Mesendoderm (in vitro differentiated cells): ENCODE measurements around the gene SPTBN5.
A peak's percentile ranks its signal among the peaks of the same experiment; 100 is the strongest.

Experiments
- DNase-seq: peaks from one replicate; pipeline ENCODE4 v3.0.0; 2013
- H2AK5ac ChIP-seq: 2 replicates; pipeline ENCODE4 v1.6.1; 2013; ENCODE audit warnings: low read length, inconsistent platforms
- H2BK120ac ChIP-seq: 2 replicates; pipeline ENCODE4 v1.6.1; 2013; ENCODE audit warnings: low read depth, mild to moderate bottlenecking, low read length, moderate library complexity, mixed read lengths
- H2BK15ac ChIP-seq: replicated peaks from 2 replicates; pipeline ENCODE4 v1.6.1; 2013; ENCODE audit warnings: low read depth, mild to moderate bottlenecking, moderate library complexity
- H2BK5ac ChIP-seq: 2 replicates; pipeline ENCODE4 v1.6.1; 2013; ENCODE audit warnings: low read length, inconsistent platforms
- H3K18ac ChIP-seq: 2 replicates; pipeline ENCODE4 v1.6.1; 2013; ENCODE audit warnings: mild to moderate bottlenecking, low read length, mixed read lengths
- H3K23ac ChIP-seq: one replicate; pipeline ENCODE4 v1.6.1; 2013; ENCODE audit warnings: low read length
- H3K27ac ChIP-seq: 2 replicates; pipeline ENCODE4 v1.5.1; 2013; ENCODE audit warnings: low read depth, mild to moderate bottlenecking, inconsistent platforms, low read length, moderate library complexity
- H3K27me3 ChIP-seq: 2 replicates; pipeline ENCODE4 v1.6.1; 2013; ENCODE audit warnings: low read length, control low read depth, mild to moderate bottlenecking, inconsistent platforms; ENCODE audit not compliant: insufficient read depth, poor library complexity
- H3K36me3 ChIP-seq: 2 replicates; pipeline ENCODE4 v1.6.1; 2013; ENCODE audit warnings: low read length, inconsistent platforms; ENCODE audit not compliant: control insufficient read depth, insufficient read depth
- H3K4ac ChIP-seq: one replicate; pipeline ENCODE4 v1.6.1; 2013; ENCODE audit warnings: low read depth, mild to moderate bottlenecking, low read length, moderate library complexity
- H3K4me1 ChIP-seq: 2 replicates; pipeline ENCODE4 v1.6.1; 2013; ENCODE audit warnings: low read depth, low read length, inconsistent platforms; ENCODE audit not compliant: control insufficient read depth
- H3K4me2 ChIP-seq: 2 replicates; pipeline ENCODE4 v1.6.1; 2013; ENCODE audit warnings: low read length
- H3K4me3 ChIP-seq: 2 replicates; pipeline ENCODE4 v1.5.1; 2013; ENCODE audit warnings: mild to moderate bottlenecking, low read length
- H3K56ac ChIP-seq: one replicate; pipeline ENCODE4 v1.6.1; 2013; ENCODE audit warnings: low read length
- H3K79me1 ChIP-seq: 2 replicates; pipeline ENCODE4 v1.6.1; 2013; ENCODE audit warnings: low read length, inconsistent platforms
- H3K79me2 ChIP-seq: 2 replicates; pipeline ENCODE4 v1.6.1; 2013; ENCODE audit warnings: mild to moderate bottlenecking, low read length; ENCODE audit not compliant: control insufficient read depth, insufficient read depth
- H3K9ac ChIP-seq: 2 replicates; pipeline ENCODE4 v1.6.1; 2013; ENCODE audit warnings: low read length, inconsistent platforms
- H4K5ac ChIP-seq: one replicate; pipeline ENCODE4 v1.6.1; 2013; ENCODE audit warnings: low read length
- H4K8ac ChIP-seq: one replicate; pipeline ENCODE4 v1.6.1; 2013; ENCODE audit warnings: low read depth, mild to moderate bottlenecking, control low read depth, low read length, moderate library complexity
- WGBS: extraction: QIAGEN DNeasy Blood & Tissue Kit; methylation state at CpG from one replicate; pipeline ENCODE4 v1.1.7; 2013; ENCODE audit warnings: low lambda C conversion rate, missing lambda C conversion rate; ENCODE audit not compliant: insufficient coverage; ENCODE audit errors: extremely low coverage; 5-methylcytosine and 5-hydroxymethylcytosine counted together

The SPTBN5 gene

GRCh38 chr15:41829959-41830646, 63.8 kb downstream of the SPTBN5 start:
- no CpG with 5 or more reads among the region's 13 CpGs for WGBS
- Histone ChIP-seq H4K8ac (no peak overlapping the region), H3K56ac (no peak overlapping the region)

GRCh38 chr15:41828807-41829141, 65.1 kb downstream of the SPTBN5 start:
- Histone ChIP-seq H3K27ac (no peak overlapping the region), H3K9ac (peak overlapping the region; percentile 17), H3K4me1 (peaks cover 2% of the 10 kb centered on the region), H2AK5ac (no peak overlapping the region), H3K27me3 (no peaks in the 10 kb centered on the region), H3K79me2 (no peaks in the 10 kb centered on the region), H3K4me2 (no peak overlapping the region), H3K36me3 (no peaks in the 10 kb centered on the region), H3K23ac (no peak overlapping the region), H3K18ac (no peak overlapping the region), H3K4ac (no peak overlapping the region), H4K8ac (no peak overlapping the region), H2BK120ac (no peak overlapping the region), H4K5ac (no peak overlapping the region), H3K4me3 (no peak overlapping the region), H2BK15ac (no peak overlapping the region), H2BK5ac (no peak overlapping the region), H3K56ac (peak overlapping the region; percentile 57), H3K79me1 (no peaks in the 10 kb centered on the region)
- no CpG with 5 or more reads among the region's 6 CpGs for WGBS
- DNase-seq = no peak

More at GRCh38 chr15:41829959-41830646, 63.8 kb downstream of the SPTBN5 start:
- H3K4me1 ChIP-seq = peaks cover 2% of the 10 kb centered on the region
- no peaks in the 10 kb centered on the region for H3K79me1 ChIP-seq
- H3K4me3 ChIP-seq = no peak overlapping the region
- no peak overlapping the region for H3K9ac ChIP-seq
- no peaks in the 10 kb centered on the region for H3K27me3 ChIP-seq
- H2BK15ac ChIP-seq = no peak overlapping the region
- no peaks in the 10 kb centered on the region for H3K79me2 ChIP-seq
- no peak overlapping the region for H3K27ac ChIP-seq
- no peak overlapping the region for H3K4me2 ChIP-seq
- no peak overlapping the region for H3K18ac ChIP-seq
- no peak overlapping the region for H2AK5ac ChIP-seq
- H3K4ac ChIP-seq = no peak overlapping the region
- no peak overlapping the region for H2BK5ac ChIP-seq
- no peak overlapping the region for H4K5ac ChIP-seq
- no peaks in the 10 kb centered on the region for H3K36me3 ChIP-seq
- no peak for DNase-seq
- H3K23ac ChIP-seq = no peak overlapping the region
- no peak overlapping the region for H2BK120ac ChIP-seq

- Histone ChIP-seq H3K27me3 (no peaks in the 10 kb centered on the region), H3K4me1 (peaks cover 2% of the 10 kb centered on the region), H2BK15ac (no peak within 1 kb of the TSS), H2BK5ac (no peak within 1 kb of the TSS), H3K4ac (peak within 1 kb of the TSS; percentile 19), H4K5ac (no peak within 1 kb of the TSS), H2BK120ac (no peak within 1 kb of the TSS), H3K23ac (peak within 1 kb of the TSS; percentile 4), H3K18ac (no peak within 1 kb of the TSS), H4K8ac (no peak within 1 kb of the TSS), H3K56ac (peak within 1 kb of the TSS; percentile 94), H3K79me2 (no peaks in the 10 kb centered on the region), H3K79me1 (no peaks in the 10 kb centered on the region), H3K27ac (no peak within 1 kb of the TSS), H3K9ac (peak within 1 kb of the TSS; percentile 71), H3K4me3 (peak within 1 kb of the TSS; percentile 81), H2AK5ac (no peak within 1 kb of the TSS), H3K36me3 (no peaks in the 10 kb centered on the region), H3K4me2 (peak within 1 kb of the TSS; percentile 94)
- peak; percentile 85 for DNase-seq
- no CpG with 5 or more reads among the region's 66 CpGs for WGBS
These were observed 65.7 kb downstream of the SPTBN5 start, which contains the start of gene JMJD7 for GRCh38 chr15:41827880-41828806. Gene JMJD7 (plus strand): TSS chr15:41828092. CDS start chr15:41828125, 33 bp downstream.

GRCh38 chr15:41827290-41827879, 66.5 kb downstream of the SPTBN5 start:
- H2BK15ac ChIP-seq = no peak overlapping the region
- peak overlapping the region; percentile 48 for H3K4me3 ChIP-seq
- no peak overlapping the region for H3K27ac ChIP-seq
- peak overlapping the region; percentile 78 for H3K56ac ChIP-seq
- H3K27me3 ChIP-seq = no peaks in the 10 kb centered on the region
- H3K36me3 ChIP-seq = no peaks in the 10 kb centered on the region
- WGBS = no CpG with 5 or more reads among the region's 37 CpGs
- H3K4me1 ChIP-seq = peaks cover 2% of the 10 kb centered on the region
- H3K4me2 ChIP-seq = peak overlapping the region; percentile 90
- peak; percentile 30 for DNase-seq
- H3K79me1 ChIP-seq = no peaks in the 10 kb centered on the region
- no peak overlapping the region for H2AK5ac ChIP-seq
- H3K79me2 ChIP-seq = no peaks in the 10 kb centered on the region
- no peak overlapping the region for H4K8ac ChIP-seq
- no peak overlapping the region for H2BK120ac ChIP-seq
- no peak overlapping the region for H4K5ac ChIP-seq
- H3K23ac ChIP-seq = peak overlapping the region; percentile 4
- H3K18ac ChIP-seq = no peak overlapping the region
- no peak overlapping the region for H2BK5ac ChIP-seq
- no peak overlapping the region for H3K4ac ChIP-seq
- peak overlapping the region; percentile 61 for H3K9ac ChIP-seq

GRCh38 chr15:41825572-41826535, 68.0 kb downstream of the SPTBN5 start:
- Histone ChIP-seq H2BK120ac (no peak overlapping the region), H2AK5ac (no peak overlapping the region), H3K4me2 (no peak overlapping the region), H3K36me3 (no peaks in the 10 kb centered on the region), H3K9ac (no peak overlapping the region), H3K4me3 (no peak overlapping the region), H4K5ac (no peak overlapping the region), H3K23ac (no peak overlapping the region), H3K79me1 (no peaks in the 10 kb centered on the region), H2BK15ac (no peak overlapping the region), H3K27ac (no peak overlapping the region), H3K4ac (no peak overlapping the region), H3K18ac (no peak overlapping the region), H3K27me3 (no peaks in the 10 kb centered on the region), H3K79me2 (no peaks in the 10 kb centered on the region), H3K56ac (no peak overlapping the region), H4K8ac (no peak overlapping the region), H2BK5ac (no peak overlapping the region), H3K4me1 (peaks cover 2% of the 10 kb centered on the region)
- no CpG with 5 or more reads among the region's 13 CpGs for WGBS
- DNase-seq = peak; percentile 52
